ENCODE measurements around the gene PSMG4. TPM values are rescaled to one million over a fixed set of nuclear protein-coding genes. Genes with fewer than 3 reads are reported as not detected.
A peak's percentile ranks its signal among the peaks of the same experiment; 100 is the strongest.

The PSMG4 gene
- total RNA-seq, 2 donors from 2014 or later: 16.4 to 25.2 TPM

DNA sequence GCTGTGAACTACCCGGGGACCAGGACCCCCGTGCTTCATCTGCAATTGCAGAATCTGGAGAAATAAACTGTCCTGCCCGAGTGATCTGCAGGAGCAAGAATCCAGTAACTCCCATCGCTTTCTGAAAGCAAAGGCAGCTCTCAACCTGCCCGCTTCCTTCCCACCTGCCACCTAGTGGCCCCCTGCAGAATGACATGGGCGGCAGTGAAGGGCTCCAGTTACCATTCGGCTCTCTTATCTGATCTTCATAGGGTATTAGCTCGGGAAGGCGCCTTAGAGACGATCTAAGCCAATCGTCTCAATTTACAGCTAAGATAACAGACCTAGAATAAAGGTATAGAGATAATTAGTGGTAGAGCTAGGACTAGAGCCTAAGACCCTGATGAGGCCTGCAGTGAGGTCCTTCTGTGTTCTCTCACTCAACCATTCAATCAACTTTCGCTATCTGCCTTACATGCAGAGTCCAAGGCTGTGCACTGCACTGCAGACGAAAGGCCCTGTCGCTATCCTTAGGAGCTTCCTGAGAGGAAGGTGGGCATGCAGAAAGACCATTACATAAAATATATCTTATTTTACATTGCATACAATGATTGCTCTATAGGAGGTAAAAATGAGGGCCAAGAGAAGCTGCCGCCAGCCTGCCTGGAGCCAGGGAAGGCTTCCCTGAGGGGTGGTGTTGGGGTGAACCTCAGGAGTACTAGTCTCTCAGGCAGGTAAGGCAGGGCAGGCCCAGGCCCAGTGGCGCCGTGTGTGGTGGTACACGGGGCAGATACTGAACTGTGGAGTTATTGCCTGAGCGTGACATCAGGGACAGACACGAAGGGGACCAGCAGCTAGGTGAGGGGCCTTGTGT, 7.1 kb upstream of the PSMG4 start:
- Mint-ChIP-seq H3K4me3 (peak overlapping the region; percentile 9), H3K36me3 (no peaks in the 10 kb centered on the region), H3K9me3 (peaks cover 5% of the 10 kb centered on the region), H3K4me1 (ENCODE audit: low read depth in 2 of 2) (peaks cover 7 to 14% of the 10 kb centered on the region in 2 donors), H3K27ac (no peak overlapping the region), H3K27me3 (peaks cover 22 to 36% of the 10 kb centered on the region in 2 donors)
- DNase-seq (ENCODE audit: low spot score) (peak; percentile 84), ATAC-seq (peak; percentile 78 to 81)

DNA sequence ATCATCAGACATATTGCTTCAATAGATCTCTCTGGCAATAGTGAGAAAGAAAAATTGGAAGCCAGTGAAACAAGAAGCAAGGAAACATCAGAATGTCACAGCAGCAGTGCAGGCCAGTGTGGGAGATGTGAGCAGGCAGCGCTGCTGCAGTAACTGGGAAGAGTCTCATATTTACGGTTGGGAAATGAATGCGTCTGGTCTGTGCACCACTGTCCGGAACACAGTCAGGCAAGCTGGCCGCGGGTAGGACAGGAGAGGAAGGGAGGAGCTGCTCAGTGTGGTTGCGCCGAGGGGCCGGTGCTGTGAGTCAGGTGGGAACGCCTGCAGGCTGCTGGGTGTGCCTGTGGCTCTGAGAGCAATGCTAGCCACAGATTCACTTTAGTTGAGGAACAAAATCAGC, 6.4 kb upstream of the PSMG4 start:
- Mint-ChIP-seq H3K27me3 (peaks cover 19 to 40% of the 10 kb centered on the region in 2 donors), H3K4me3 (no peak overlapping the region), H3K4me1 (ENCODE audit: low read depth in 2 of 2) (peaks cover 7 to 14% of the 10 kb centered on the region in 2 donors), H3K36me3 (no peaks in the 10 kb centered on the region), H3K9me3 (peaks cover 5% of the 10 kb centered on the region), H3K27ac (no peak overlapping the region)
- DNase-seq (ENCODE audit: low spot score): no peak
- no peak for ATAC-seq

DNA sequence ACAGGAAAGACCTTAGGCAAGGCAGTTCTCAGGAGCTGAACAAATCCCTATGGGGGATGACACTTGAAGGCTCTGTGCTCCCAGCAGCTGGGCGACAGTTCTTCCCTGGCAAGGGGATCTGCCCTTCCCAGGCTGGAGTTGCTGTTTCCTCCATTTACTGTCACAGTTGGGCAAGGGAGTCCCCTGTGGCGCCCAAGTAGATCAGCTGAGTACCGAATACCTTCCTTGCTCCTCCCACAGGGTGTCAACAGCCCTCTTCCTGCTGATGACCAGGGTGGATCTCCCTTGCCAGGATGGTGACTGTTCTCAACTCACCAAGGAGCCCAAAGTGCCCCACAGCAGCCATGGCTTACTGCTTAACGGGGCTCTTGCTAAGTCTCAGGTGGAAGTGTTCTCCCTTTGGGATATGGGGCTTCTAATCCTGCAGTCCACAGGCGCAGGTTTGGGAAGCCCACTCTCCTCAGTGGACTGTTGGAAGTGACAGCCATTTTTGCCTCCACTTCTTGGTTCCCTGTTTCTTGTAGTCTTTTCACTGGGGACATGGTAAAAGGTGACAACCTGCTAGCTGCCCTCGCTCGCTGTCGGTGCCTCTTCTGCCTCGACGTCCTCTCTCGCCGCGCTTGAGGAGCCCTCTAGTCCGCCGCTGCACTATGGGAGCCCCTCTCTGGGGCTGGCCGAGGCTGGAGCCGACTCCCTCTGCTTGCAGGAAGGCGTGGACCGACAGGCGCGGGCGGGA, 5.7 kb upstream of the PSMG4 start:
- ATAC-seq: no peak
- H3K9me3 Mint-ChIP-seq: peaks cover 5% of the 10 kb centered on the region
- no peaks in the 10 kb centered on the region for H3K36me3 Mint-ChIP-seq
- H3K4me3 Mint-ChIP-seq: no peak overlapping the region
- DNase-seq (ENCODE audit: low spot score): no peak
- H3K4me1 Mint-ChIP-seq (ENCODE audit: low read depth in 2 of 2): peaks cover 7 to 16% of the 10 kb centered on the region in 2 donors
- no peak overlapping the region for H3K27ac Mint-ChIP-seq
- H3K27me3 Mint-ChIP-seq: peaks cover 19 to 36% of the 10 kb centered on the region in 2 donors

DNA sequence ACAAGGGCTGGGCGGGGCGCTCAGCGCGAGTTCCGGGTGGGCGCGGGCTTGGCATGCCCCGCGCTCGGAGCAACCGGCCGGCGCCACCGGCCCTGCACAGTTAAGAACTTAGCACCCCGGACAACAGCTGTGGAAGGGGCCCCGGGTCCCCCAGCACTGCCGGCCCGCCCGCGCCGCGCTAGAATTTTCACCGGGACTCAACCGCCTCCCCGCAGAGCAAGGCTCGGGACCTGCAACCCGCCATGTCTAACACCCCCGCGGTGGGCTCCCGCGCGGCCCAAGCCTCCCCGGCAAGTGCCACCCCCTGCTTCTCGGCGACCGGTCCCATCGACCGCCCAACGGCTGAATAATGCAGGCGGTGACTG, 5.2 kb upstream of the PSMG4 start:
- DNase-seq (ENCODE audit: low spot score): no peak
- Mint-ChIP-seq H3K27me3 (peaks cover 19 to 34% of the 10 kb centered on the region in 2 donors), H3K36me3 (no peaks in the 10 kb centered on the region), H3K4me3 (no peak overlapping the region), H3K27ac (no peak overlapping the region), H3K4me1 (ENCODE audit: low read depth in 2 of 2) (peaks cover 7 to 16% of the 10 kb centered on the region in 2 donors), H3K9me3 (peaks cover 5% of the 10 kb centered on the region)
- ATAC-seq: no peak

DNA sequence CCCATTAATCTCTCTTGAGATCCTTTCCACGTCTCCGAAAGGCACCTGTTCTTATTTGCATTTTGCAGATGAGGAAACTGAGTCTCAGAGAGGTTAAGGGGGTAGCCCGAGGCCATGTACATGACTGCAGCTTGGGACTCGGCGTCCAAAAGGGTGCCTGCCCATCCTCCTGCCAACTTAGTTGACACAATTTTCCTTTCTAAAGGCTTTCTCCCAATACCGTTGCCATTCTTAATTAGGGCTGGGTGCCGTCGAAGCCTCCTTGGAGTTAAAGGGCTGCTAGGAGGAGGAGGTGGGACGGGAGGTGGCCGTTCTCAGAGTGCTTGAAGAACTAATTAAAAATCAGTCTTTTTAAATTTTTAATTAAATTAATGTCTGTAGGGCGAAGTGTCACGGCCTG, 546 bp upstream of the PSMG4 start:
- peaks cover 20 to 31% of the 10 kb centered on the region in 2 donors for H3K4me1 Mint-ChIP-seq (ENCODE audit: low read depth in 2 of 2)
- peaks cover 5% of the 10 kb centered on the region for H3K36me3 Mint-ChIP-seq
- ATAC-seq: no peak
- H3K27ac Mint-ChIP-seq: no peak overlapping the region
- H3K9me3 Mint-ChIP-seq: peaks cover 5% of the 10 kb centered on the region
- H3K27me3 Mint-ChIP-seq: peaks cover 0 to 15% of the 10 kb centered on the region in 2 donors
- peak overlapping the region; percentile 42 for H3K4me3 Mint-ChIP-seq
- no peak for DNase-seq (ENCODE audit: low spot score)

DNA sequence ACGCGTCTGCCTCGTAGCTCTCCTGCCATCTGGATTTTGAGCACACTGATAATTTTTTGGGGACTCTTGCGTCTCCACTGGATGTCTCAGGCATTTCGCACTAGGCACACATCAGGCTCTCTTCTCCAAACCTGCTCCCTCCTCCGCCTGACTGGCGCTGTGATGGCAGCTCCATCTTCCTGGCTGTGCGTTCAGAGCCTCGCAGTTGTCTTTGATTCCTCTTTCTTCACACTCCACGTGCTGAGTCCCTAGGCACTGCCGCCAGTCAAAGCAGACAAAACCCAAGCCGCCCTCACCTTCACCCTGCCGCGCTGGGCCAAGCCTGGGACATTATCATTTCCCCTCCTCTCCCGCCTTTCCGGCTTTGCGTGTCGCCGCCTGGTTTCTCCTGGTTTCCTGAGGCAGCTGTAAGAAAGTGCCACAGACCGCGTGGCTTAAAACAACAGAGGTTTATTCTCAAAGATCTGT, 778 bp downstream of the PSMG4 start:
- peak overlapping the region; percentile 79 to 92 for H3K27ac Mint-ChIP-seq
- H3K4me1 Mint-ChIP-seq (ENCODE audit: low read depth in 2 of 2): peaks cover 25 to 33% of the 10 kb centered on the region in 2 donors
- ATAC-seq (peak in 1 of 2 donors; percentile 61), DNase-seq (ENCODE audit: low spot score) (peak; percentile 61)
- peaks cover 0 to 15% of the 10 kb centered on the region in 2 donors for H3K27me3 Mint-ChIP-seq
- H3K4me3 Mint-ChIP-seq: peak overlapping the region; percentile 97
- H3K36me3 Mint-ChIP-seq: peaks cover 5% of the 10 kb centered on the region
- no peaks in the 10 kb centered on the region for H3K9me3 Mint-ChIP-seq

DNA sequence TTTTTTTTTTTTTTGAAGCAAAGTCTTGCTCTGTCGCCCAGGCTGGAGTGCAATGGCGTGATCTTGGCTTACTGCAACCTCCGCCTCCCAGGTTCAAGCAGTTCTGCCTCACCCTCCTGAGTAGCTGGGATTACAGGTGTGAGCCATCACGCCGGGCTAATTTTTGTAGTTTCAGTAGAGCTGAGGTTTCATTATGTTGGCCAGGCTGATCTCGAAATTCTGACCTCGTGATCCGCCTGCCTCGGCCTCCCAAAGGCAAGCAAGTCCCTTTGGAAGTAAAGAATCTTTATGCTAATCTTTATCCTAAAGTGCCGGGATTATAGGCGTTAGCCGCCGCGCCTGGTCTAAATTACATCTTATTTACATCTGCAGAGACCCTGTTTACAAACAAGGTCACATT, 1.5 kb downstream of the PSMG4 start:
- DNase-seq (ENCODE audit: low spot score) (peak; percentile 12), ATAC-seq (no peak)
- Mint-ChIP-seq H3K27me3 (peaks cover 0 to 12% of the 10 kb centered on the region in 2 donors), H3K9me3 (no peaks in the 10 kb centered on the region), H3K4me3 (peak overlapping the region; percentile 97), H3K36me3 (peaks cover 5% of the 10 kb centered on the region), H3K4me1 (ENCODE audit: low read depth in 2 of 2) (peaks cover 25 to 36% of the 10 kb centered on the region in 2 donors), H3K27ac (no peak overlapping the region)

DNA sequence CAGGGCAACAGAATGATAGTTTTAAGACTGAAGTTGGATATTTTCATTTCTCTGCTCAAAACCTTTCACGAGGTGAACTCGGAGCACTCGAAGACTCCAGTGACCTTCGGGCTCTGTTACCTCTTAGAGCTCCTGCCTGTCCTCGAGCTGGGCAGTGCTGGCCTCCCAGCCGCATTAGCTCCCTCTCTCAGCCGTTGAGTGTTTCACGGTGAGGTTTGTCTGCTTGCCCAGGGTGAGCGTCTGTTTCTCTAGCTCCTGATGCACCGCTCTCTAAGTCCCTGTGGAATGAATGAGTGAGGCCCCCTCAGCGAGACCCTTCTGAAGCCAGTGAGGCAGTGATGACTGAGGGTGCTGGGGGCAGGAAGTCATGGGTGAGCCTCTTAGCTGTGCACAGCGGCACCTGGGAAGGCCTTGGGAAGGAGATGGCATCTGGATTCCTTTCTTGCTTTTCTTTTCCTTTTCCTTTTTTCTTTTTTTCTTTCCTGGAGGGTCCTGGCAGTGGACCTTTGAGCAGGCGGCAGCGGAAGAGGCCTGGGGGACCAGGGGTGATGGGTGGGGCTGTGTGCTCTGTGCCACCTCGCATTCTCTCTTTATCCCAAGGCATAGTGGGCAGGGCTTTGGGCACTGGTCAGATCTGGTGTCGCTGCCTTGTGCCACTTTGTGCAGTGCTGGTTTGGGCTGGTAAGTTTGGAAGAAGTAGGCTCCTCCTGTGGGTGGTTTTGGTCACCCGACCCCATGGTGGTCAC, 2.2 kb downstream of the PSMG4 start:
- ATAC-seq: no peak
- peak overlapping the region; percentile 58 for H3K4me3 Mint-ChIP-seq
- H3K9me3 Mint-ChIP-seq: no peaks in the 10 kb centered on the region
- H3K27ac Mint-ChIP-seq: peak overlapping the region in 1 of 2 donors; percentile 22
- H3K36me3 Mint-ChIP-seq: peaks cover 5% of the 10 kb centered on the region
- peaks cover 25 to 36% of the 10 kb centered on the region in 2 donors for H3K4me1 Mint-ChIP-seq (ENCODE audit: low read depth in 2 of 2)
- peaks cover 0 to 8% of the 10 kb centered on the region in 2 donors for H3K27me3 Mint-ChIP-seq
- no peak for DNase-seq (ENCODE audit: low spot score)

DNA sequence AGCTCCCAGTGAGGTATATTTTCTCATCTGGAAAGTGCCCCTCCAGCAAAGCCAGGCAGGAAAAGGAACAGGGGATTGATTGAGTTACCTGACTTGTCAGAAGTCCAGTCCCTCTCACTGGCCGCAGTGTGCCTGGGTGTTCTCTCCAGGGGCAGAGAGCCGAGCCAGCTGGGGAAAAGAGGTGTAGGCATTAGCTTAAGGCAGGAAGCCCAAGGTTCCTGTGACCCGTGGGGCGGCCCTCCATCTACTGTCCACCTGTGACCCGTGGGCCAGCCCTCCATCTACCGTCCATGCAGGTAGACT, 2.7 kb downstream of the PSMG4 start:
- peak; percentile 13 for DNase-seq (ENCODE audit: low spot score)
- Mint-ChIP-seq H3K27me3 (peaks cover 0 to 6% of the 10 kb centered on the region in 2 donors), H3K4me3 (peak overlapping the region; percentile 58), H3K36me3 (peaks cover 5% of the 10 kb centered on the region), H3K9me3 (no peaks in the 10 kb centered on the region), H3K4me1 (ENCODE audit: low read depth in 2 of 2) (peaks cover 25 to 39% of the 10 kb centered on the region in 2 donors), H3K27ac (no peak overlapping the region)
- ATAC-seq: no peak

DNA sequence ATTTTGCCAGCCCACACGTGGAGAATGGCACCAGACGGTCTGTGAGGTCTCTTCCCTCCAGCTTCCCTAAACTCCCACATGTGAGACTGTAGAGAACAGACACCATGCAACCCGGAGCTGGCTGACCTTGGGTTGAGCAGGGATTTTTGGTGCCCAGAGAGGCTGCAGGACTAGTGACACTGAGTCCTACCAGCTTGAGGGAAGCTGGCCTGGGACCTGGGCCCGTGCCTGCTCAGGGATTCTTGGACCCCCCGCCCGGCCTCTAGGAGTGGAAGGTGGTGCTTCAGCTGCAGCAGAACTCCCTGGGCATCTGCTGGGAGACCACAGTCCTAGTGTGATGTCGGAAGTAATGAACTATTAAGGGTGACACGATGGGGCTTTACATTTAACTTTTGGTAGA, 3.2 kb downstream of the PSMG4 start:
- Mint-ChIP-seq H3K9me3 (no peaks in the 10 kb centered on the region), H3K27ac (no peak overlapping the region), H3K36me3 (peaks cover 5% of the 10 kb centered on the region), H3K4me1 (ENCODE audit: low read depth in 2 of 2) (peaks cover 25 to 40% of the 10 kb centered on the region in 2 donors), H3K27me3 (peaks cover 0 to 1% of the 10 kb centered on the region in 2 donors), H3K4me3 (no peak overlapping the region)
- ATAC-seq: no peak
- peak; percentile 15 for DNase-seq (ENCODE audit: low spot score)

DNA sequence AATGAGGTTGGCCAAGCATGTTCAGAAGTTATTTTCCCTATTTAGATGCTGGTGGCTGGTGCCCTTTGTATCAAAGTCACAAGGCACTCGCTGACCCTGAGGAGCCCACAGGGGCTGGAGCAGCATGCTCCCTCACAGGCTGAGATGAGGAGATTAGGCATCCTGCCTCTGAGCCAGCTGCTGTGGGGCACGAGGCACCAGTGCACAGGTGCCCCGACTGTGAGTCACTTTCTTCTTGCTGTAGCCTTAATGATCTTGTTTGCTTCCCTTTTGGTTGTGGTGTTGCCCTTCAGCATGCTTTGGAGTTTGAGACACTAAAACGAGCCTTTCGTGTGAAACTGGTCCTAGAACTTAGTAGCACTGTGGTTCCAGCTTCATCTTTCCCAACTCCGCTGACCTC, 4.3 kb downstream of the PSMG4 start:
- no peak overlapping the region for H3K4me3 Mint-ChIP-seq
- H3K9me3 Mint-ChIP-seq: no peaks in the 10 kb centered on the region
- ATAC-seq: no peak
- peaks cover 25 to 42% of the 10 kb centered on the region in 2 donors for H3K4me1 Mint-ChIP-seq (ENCODE audit: low read depth in 2 of 2)
- H3K27ac Mint-ChIP-seq: no peak overlapping the region
- no peaks in the 10 kb centered on the region for H3K27me3 Mint-ChIP-seq
- H3K36me3 Mint-ChIP-seq: peaks cover 5% of the 10 kb centered on the region
- no peak for DNase-seq (ENCODE audit: low spot score)

DNA sequence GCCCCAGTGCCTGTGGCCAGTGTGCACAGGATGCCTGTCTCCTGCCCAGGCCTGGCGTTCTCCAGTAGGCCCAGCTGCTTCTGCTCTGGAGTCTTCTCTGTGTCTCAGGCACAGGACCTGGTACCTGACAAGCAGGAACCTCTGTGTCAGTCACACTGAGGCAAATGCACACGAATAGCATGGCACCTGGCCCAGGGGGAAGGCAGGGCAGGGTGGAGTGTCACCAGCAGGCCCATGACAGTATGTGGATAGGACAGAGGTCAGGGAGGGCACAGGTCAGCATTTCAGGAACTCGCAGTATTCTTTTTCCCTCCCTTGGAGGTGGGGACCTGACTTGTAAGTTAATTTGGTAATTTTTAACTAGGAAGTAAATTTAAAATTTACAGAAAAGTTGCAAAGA, 5.6 kb downstream of the PSMG4 start:
- ATAC-seq (no peak), DNase-seq (ENCODE audit: low spot score) (no peak)
- Mint-ChIP-seq H3K4me3 (no peak overlapping the region), H3K27me3 (no peaks in the 10 kb centered on the region), H3K9me3 (no peaks in the 10 kb centered on the region), H3K27ac (peak overlapping the region in 1 of 2 donors; percentile 21), H3K4me1 (ENCODE audit: low read depth in 2 of 2) (peaks cover 23 to 47% of the 10 kb centered on the region in 2 donors), H3K36me3 (peaks cover 8% of the 10 kb centered on the region)

DNA sequence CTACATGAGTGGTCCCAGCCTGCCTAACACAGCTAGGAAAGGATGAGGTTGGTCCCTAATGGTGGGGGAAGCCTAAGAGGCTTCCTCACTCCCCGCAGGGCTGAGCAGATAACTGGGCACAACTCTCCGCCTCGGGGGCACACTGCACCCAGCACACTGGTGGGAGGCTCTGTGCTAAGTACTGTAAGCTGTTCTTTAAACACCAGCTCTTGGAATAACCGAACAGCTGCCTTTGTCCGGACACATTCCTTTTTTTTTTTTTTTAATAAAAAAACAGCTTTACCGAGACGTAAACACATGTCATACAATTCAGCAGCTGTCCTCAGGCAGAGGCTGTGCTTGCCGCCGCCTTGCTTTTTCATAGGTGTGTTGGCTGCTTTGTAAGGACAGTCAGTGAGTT, 6.9 kb downstream of the PSMG4 start:
- Mint-ChIP-seq H3K4me3 (no peak overlapping the region), H3K36me3 (peaks cover 4% of the 10 kb centered on the region), H3K4me1 (ENCODE audit: low read depth in 2 of 2) (peaks cover 16 to 42% of the 10 kb centered on the region in 2 donors), H3K27ac (no peak overlapping the region), H3K27me3 (no peaks in the 10 kb centered on the region), H3K9me3 (no peaks in the 10 kb centered on the region)
- DNase-seq (ENCODE audit: low spot score): no peak
- no peak for ATAC-seq
